ENCODE measurements around the gene MGME1.

- TF ChIP-seq POLR2A (IDR thresholded peaks at IDR 0.05) (no peak), CTCF (IDR thresholded peaks at IDR 0.05) (peak in 3 of 6 experiments; percentile 11 to 30 (median 29))
Measured at GRCh38 chr20:17958373-17959256, 10.2 kb upstream of the MGME1 start.
